Naive B cell (primary cell): Measurements from ENCODE around the gene ACP3. TPM values are rescaled to one million over a fixed set of nuclear protein-coding genes. Genes with fewer than 3 reads are reported as not detected.

Experiments used
- polyA plus RNA-seq, 6 donors: library from polyadenylated mRNA; unstranded; fragments of 300-500 nt; fragmentation: Illumina TruSeq; gene quantifications; one replicate each; pipeline ENCODE4 v1.2.3, GENCODE V29; 2021; ENCODE audit warnings: low read depth in 6 of 6

ACP3 gene
- polyA plus RNA-seq, 6 donors from 2014 or later: not detected

Other genes with a start within 250 kb of the ACP3 start
- gene DNAJC13, start 100.1 kb downstream of the ACP3 start, polyA plus RNA-seq: 10 to 100 TPM in 5 of 6 donors, 1 to 10 TPM in 1; 7.0 to 16.3 (median 12.5) TPM